HEK293 (cell line): Measurements from ENCODE around the gene C2CD2.

Experiments
- ATF2 ChIP-seq: fragments of 450-650 bp; formaldehyde crosslinking; IDR thresholded peaks from 2 replicates; pipeline ENCODE4 v1.5.1; 2016; ENCODE audit warnings: missing biosample characterization, missing genetic modification characterization, low read depth
- GLI2 ChIP-seq: fragments of 450-650 bp; formaldehyde crosslinking; IDR thresholded peaks from 2 replicates; pipeline ENCODE4; 2017; ENCODE audit warnings: missing biosample characterization, missing genetic modification characterization, low read depth, borderline replicate concordance
- KLF9 ChIP-seq: fragments of 450-650 bp; formaldehyde crosslinking; IDR thresholded peaks from 2 replicates; pipeline ENCODE4 v1.5.1; 2016; ENCODE audit warnings: missing biosample characterization, missing genetic modification characterization, low read depth
- SALL2 ChIP-seq: fragments of 450-650 bp; formaldehyde crosslinking; IDR thresholded peaks from 2 replicates; pipeline ENCODE4 v1.5.0; 2017; ENCODE audit warnings: missing biosample characterization, mild to moderate bottlenecking, missing genetic modification characterization, borderline replicate concordance
- ZBTB10 ChIP-seq: fragments of 450-650 bp; formaldehyde crosslinking; IDR thresholded peaks from 2 replicates; pipeline ENCODE4 v1.5.1; 2016; ENCODE audit warnings: missing biosample characterization, missing genetic modification characterization
- ZBTB6 ChIP-seq: fragments of 450-650 bp; formaldehyde crosslinking; IDR thresholded peaks from 2 replicates; pipeline ENCODE4 v1.5.1; 2017; ENCODE audit warnings: missing biosample characterization, missing genetic modification characterization
- ZFP69B ChIP-seq: fragments of 450-650 bp; formaldehyde crosslinking; IDR thresholded peaks from 2 replicates; pipeline ENCODE4 v1.5.1; 2016; ENCODE audit warnings: missing biosample characterization, missing genetic modification characterization
- ZNF202 ChIP-seq: fragments of 450-650 bp; formaldehyde crosslinking; IDR thresholded peaks from 2 replicates; pipeline ENCODE4 v1.5.1; 2016; ENCODE audit warnings: missing biosample characterization, missing genetic modification characterization, borderline replicate concordance
- ZNF211 ChIP-seq: fragments of 450-650 bp; formaldehyde crosslinking; IDR thresholded peaks from 2 replicates; pipeline ENCODE4 v1.5.1; 2016; ENCODE audit warnings: low read depth, missing biosample characterization, missing genetic modification characterization
- ZNF521 ChIP-seq: fragments of 450-650 bp; formaldehyde crosslinking; IDR thresholded peaks from 2 replicates; pipeline ENCODE4 v1.5.1; 2017; ENCODE audit warnings: missing biosample characterization, mild to moderate bottlenecking, missing genetic modification characterization
- ZNF610 ChIP-seq: fragments of 450-650 bp; formaldehyde crosslinking; IDR thresholded peaks from 2 replicates; pipeline ENCODE4 v1.5.1; 2016; ENCODE audit warnings: missing biosample characterization, missing genetic modification characterization, borderline replicate concordance
- ZNF664 ChIP-seq: fragments of 450-650 bp; formaldehyde crosslinking; IDR thresholded peaks from 2 replicates; pipeline ENCODE4 v1.5.1; 2016; ENCODE audit warnings: missing biosample characterization, missing genetic modification characterization
- ZNF701 ChIP-seq: fragments of 450-650 bp; formaldehyde crosslinking; IDR thresholded peaks from 2 replicates; pipeline ENCODE4 v1.5.1; 2016; ENCODE audit warnings: missing biosample characterization, missing genetic modification characterization
- ZNF707 ChIP-seq: fragments of 450-650 bp; formaldehyde crosslinking; IDR thresholded peaks from 2 replicates; pipeline ENCODE4 v1.5.1; 2016; ENCODE audit warnings: missing biosample characterization, missing genetic modification characterization
- ZNF768 ChIP-seq: fragments of 450-650 bp; formaldehyde crosslinking; IDR thresholded peaks from 2 replicates; pipeline ENCODE4 v1.5.1; 2018; ENCODE audit warnings: missing biosample characterization, mild to moderate bottlenecking, missing genetic modification characterization
- ZNF837 ChIP-seq: fragments of 450-650 bp; formaldehyde crosslinking; IDR thresholded peaks from 2 replicates; pipeline ENCODE4 v1.5.1; 2016; ENCODE audit warnings: missing biosample characterization, missing genetic modification characterization
- ZXDB ChIP-seq: fragments of 450-650 bp; formaldehyde crosslinking; IDR thresholded peaks from 2 replicates; pipeline ENCODE4 v1.5.1; 2016; ENCODE audit warnings: missing biosample characterization, missing genetic modification characterization
- TF ChIP-seq, protein P1 (sequence below): fragments of 450-650 bp; formaldehyde crosslinking; IDR thresholded peaks from 2 replicates; pipeline ENCODE4 v1.5.1; 2017; ENCODE audit warnings: missing biosample characterization, missing genetic modification characterization
- TF ChIP-seq, protein P2 (sequence below): fragments of 450-650 bp; formaldehyde crosslinking; IDR thresholded peaks from 2 replicates; pipeline ENCODE4 v1.5.1; 2016; ENCODE audit warnings: missing biosample characterization, missing genetic modification characterization
- TF ChIP-seq, protein P3 (sequence below): fragments of 450-650 bp; formaldehyde crosslinking; IDR thresholded peaks from 2 replicates; pipeline ENCODE4 v1.5.1; 2016; ENCODE audit warnings: missing biosample characterization, missing genetic modification characterization
- TF ChIP-seq, protein P4 (sequence below): fragments of 450-650 bp; formaldehyde crosslinking; IDR thresholded peaks from 2 replicates; pipeline ENCODE4 v1.5.1; 2016; ENCODE audit warnings: missing biosample characterization, missing genetic modification characterization, borderline replicate concordance
- TF ChIP-seq, protein P5 (sequence below): fragments of 450-650 bp; formaldehyde crosslinking; IDR thresholded peaks from 2 replicates; pipeline ENCODE4 v1.5.1; 2016; ENCODE audit warnings: missing biosample characterization, missing genetic modification characterization

The C2CD2 gene

DNA sequence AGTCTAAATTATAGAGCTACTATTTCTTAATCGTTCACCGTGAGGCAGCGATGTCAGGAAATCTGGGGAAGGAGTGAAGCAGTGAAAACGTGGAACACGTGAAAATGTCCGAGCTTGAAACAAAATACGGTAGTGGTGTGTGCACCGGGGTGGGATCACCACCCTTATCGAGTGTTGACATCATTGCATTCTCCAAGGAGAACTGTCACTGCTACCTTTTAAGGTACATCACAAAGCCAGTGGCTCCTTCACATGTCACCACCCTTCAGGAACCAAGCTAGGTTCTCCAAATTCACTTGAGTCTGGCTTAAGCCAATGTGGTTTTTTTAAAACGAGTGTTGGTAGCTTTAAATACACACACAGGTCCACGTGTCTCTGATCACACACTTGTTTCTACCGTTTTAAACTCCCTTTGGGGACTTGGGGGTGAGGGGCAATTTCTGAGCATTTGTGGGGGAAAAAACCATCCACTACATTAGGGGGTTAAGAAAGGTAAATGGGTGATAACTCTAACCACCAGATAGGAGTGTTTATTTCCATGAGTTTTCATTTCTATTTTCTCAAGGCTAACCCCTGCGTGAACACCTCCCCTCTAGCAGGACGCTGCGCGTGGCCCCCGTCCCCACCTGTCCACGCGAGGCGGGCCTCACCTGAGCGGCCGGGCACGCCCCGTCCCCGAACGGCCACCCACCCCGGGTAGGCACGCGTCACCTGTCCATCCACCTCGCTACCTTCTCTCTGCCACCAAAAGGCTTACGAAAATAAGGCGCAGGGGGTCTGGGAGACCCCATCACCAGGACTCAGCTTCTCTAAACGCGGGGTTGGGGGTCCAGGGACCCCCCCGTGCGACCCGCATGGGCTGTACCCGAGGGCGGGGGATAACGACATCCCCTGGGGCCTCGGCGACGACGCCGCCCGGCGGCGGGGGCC is 75.7 kb downstream of the C2CD2 start (continued):
- TF ChIP-seq, protein P1, sequence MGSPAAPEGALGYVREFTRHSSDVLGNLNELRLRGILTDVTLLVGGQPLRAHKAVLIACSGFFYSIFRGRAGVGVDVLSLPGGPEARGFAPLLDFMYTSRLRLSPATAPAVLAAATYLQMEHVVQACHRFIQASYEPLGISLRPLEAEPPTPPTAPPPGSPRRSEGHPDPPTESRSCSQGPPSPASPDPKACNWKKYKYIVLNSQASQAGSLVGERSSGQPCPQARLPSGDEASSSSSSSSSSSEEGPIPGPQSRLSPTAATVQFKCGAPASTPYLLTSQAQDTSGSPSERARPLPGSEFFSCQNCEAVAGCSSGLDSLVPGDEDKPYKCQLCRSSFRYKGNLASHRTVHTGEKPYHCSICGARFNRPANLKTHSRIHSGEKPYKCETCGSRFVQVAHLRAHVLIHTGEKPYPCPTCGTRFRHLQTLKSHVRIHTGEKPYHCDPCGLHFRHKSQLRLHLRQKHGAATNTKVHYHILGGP (tag by site-specific recombination): no peak
- TF ChIP-seq GLI2 (tag by site-specific recombination): no peak
- TF ChIP-seq ZNF707 (tag by site-specific recombination): no peak
- no peak for TF ChIP-seq SALL2
- no peak for TF ChIP-seq ZNF837 (tag by site-specific recombination)
- TF ChIP-seq ZNF664 (tag by site-specific recombination): no peak
- peak; percentile 50; the same call in 1 of the 2 replicates for TF ChIP-seq ZBTB10
- TF ChIP-seq ZNF211 (tag by site-specific recombination): no peak
- no peak for TF ChIP-seq ZNF768 (tag by site-specific recombination)
- TF ChIP-seq KLF9 (tag by site-specific recombination): peak; percentile 68
- no peak for TF ChIP-seq ZNF521 (tag by site-specific recombination)
- TF ChIP-seq, protein P2, sequence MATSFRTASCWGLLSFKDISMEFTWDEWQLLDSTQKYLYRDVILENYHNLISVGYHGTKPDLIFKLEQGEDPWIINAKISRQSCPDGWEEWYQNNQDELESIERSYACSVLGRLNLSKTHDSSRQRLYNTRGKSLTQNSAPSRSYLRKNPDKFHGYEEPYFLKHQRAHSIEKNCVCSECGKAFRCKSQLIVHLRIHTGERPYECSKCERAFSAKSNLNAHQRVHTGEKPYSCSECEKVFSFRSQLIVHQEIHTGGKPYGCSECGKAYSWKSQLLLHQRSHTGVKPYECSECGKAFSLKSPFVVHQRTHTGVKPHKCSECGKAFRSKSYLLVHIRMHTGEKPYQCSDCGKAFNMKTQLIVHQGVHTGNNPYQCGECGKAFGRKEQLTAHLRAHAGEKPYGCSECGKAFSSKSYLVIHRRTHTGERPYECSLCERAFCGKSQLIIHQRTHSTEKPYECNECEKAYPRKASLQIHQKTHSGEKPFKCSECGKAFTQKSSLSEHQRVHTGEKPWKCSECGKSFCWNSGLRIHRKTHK (tag by site-specific recombination): no peak
- TF ChIP-seq, protein P3, sequence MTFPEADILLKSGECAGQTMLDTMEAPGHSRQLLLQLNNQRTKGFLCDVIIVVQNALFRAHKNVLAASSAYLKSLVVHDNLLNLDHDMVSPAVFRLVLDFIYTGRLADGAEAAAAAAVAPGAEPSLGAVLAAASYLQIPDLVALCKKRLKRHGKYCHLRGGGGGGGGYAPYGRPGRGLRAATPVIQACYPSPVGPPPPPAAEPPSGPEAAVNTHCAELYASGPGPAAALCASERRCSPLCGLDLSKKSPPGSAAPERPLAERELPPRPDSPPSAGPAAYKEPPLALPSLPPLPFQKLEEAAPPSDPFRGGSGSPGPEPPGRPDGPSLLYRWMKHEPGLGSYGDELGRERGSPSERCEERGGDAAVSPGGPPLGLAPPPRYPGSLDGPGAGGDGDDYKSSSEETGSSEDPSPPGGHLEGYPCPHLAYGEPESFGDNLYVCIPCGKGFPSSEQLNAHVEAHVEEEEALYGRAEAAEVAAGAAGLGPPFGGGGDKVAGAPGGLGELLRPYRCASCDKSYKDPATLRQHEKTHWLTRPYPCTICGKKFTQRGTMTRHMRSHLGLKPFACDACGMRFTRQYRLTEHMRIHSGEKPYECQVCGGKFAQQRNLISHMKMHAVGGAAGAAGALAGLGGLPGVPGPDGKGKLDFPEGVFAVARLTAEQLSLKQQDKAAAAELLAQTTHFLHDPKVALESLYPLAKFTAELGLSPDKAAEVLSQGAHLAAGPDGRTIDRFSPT: no peak
- no peak for TF ChIP-seq ZNF202 (tag by site-specific recombination)
- no peak for TF ChIP-seq ZNF701 (tag by site-specific recombination)
- no peak for TF ChIP-seq ZBTB6 (tag by site-specific recombination)
- TF ChIP-seq ZFP69B (tag by site-specific recombination): peak; percentile 31; the same call in 1 of the 2 replicates
- no peak for TF ChIP-seq ZNF610 (tag by site-specific recombination)
- TF ChIP-seq, protein P4, sequence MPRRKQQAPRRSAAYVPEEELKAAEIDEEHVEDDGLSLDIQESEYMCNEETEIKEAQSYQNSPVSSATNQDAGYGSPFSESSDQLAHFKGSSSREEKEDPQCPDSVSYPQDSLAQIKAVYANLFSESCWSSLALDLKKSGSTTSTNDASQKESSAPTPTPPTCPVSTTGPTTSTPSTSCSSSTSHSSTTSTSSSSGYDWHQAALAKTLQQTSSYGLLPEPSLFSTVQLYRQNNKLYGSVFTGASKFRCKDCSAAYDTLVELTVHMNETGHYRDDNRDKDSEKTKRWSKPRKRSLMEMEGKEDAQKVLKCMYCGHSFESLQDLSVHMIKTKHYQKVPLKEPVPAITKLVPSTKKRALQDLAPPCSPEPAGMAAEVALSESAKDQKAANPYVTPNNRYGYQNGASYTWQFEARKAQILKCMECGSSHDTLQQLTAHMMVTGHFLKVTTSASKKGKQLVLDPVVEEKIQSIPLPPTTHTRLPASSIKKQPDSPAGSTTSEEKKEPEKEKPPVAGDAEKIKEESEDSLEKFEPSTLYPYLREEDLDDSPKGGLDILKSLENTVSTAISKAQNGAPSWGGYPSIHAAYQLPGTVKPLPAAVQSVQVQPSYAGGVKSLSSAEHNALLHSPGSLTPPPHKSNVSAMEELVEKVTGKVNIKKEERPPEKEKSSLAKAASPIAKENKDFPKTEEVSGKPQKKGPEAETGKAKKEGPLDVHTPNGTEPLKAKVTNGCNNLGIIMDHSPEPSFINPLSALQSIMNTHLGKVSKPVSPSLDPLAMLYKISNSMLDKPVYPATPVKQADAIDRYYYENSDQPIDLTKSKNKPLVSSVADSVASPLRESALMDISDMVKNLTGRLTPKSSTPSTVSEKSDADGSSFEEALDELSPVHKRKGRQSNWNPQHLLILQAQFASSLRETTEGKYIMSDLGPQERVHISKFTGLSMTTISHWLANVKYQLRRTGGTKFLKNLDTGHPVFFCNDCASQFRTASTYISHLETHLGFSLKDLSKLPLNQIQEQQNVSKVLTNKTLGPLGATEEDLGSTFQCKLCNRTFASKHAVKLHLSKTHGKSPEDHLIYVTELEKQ (tag by site-specific recombination): no peak
- TF ChIP-seq, protein P5, sequence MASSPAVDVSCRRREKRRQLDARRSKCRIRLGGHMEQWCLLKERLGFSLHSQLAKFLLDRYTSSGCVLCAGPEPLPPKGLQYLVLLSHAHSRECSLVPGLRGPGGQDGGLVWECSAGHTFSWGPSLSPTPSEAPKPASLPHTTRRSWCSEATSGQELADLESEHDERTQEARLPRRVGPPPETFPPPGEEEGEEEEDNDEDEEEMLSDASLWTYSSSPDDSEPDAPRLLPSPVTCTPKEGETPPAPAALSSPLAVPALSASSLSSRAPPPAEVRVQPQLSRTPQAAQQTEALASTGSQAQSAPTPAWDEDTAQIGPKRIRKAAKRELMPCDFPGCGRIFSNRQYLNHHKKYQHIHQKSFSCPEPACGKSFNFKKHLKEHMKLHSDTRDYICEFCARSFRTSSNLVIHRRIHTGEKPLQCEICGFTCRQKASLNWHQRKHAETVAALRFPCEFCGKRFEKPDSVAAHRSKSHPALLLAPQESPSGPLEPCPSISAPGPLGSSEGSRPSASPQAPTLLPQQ: peak; percentile 62
- no peak; the same call in 1 of the 2 replicates for TF ChIP-seq ZXDB
- peak; percentile 71 for TF ChIP-seq ATF2
